ENCODE results near the gene CLEC2A. TPM values are rescaled to one million over a fixed set of nuclear protein-coding genes. Genes with fewer than 3 reads are reported as not detected.

CLEC2A gene
- total and polyA plus RNA-seq, 2 experiments from 2014 or later: not detected

GRCh38 chr12:9897535-9897934 lies 34.6 kb downstream of the CLEC2A start:
- Histone ChIP-seq H3K4me3 (no peak overlapping the region), H3K9me3 (ENCODE audit: low read depth) (no peaks in the 10 kb centered on the region), H3K79me2 (ENCODE audit: insufficient read depth) (no peaks in the 10 kb centered on the region), H3K9ac (no peak overlapping the region), H2AFZ (no peak overlapping the region), H3K27me3 (replicated peaks; ENCODE audit: insufficient read depth) (no peaks in the 10 kb centered on the region; the same call in 1 of the 2 replicates), H4K20me1 (ENCODE audit: insufficient read depth) (no peaks in the 10 kb centered on the region), H3K4me2 (ENCODE audit: unreplicated experiment) (no peak overlapping the region), H3K9me2 (ENCODE audit: insufficient read depth) (no peaks in the 10 kb centered on the region), H3K4me1 (ENCODE audit: insufficient read depth) (no peaks in the 10 kb centered on the region), H3K27ac (no peak overlapping the region), H3K36me3 (ENCODE audit: low read depth) (no peaks in the 10 kb centered on the region), H3F3A (ENCODE audit: insufficient read depth) (no peaks in the 10 kb centered on the region)
- 55 to 59% methylated on average over 6 of the region's 6 CpGs for WGBS, 2 experiments (ENCODE audit: low coverage in 1 of 2, low lambda C conversion rate in 2 of 2, missing lambda C conversion rate in 2 of 2)
- no peak for DNase-seq
- TF ChIP-seq EZH2 (IDR thresholded peaks at IDR 0.05; ENCODE audit: insufficient read depth, poor library complexity, severe bottlenecking): no peak
- TF ChIP-seq EZH2phosphoT487 (IDR thresholded peaks at IDR 0.05; ENCODE audit: insufficient read depth, low read depth): no peak
- in situ Hi-C loops (cut with MboI): no loop called here

DNA sequence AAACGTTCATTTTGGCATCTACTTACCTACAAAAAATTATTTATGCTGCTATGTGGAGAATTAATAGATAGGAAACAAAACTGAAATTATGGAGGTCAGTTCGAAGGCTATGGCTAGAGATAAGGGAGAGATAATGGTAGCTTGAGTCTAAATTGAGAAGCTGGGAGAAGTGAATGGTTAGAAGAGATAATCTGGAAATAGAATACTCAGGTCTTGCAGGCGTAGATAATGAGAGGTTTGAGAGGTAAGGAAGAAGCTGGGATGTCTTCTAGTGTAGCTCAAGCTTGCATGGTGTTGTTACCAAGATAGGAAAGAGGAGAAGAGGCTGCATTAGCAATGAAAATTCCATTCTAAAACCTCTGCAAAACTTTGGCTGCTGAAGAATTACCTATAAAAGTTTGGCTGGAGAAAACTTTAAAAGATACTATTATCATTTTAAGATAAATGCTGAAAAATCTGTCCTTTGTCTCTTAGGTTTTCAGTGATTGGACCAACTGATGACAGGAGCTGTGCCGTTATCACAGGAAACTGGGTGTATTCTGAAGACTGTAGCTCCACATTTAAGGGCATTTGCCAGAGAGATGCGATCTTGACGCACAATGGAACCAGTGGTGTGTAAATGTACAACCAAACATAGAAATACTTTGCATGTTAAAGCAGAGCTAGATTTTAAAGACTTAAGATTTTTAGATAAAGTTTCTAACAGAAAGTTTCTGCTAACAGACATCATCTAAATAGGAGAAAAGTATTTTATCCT lies 36.8 kb downstream of the CLEC2A start:
- H4K20me1 ChIP-seq (ENCODE audit: insufficient read depth): no peaks in the 10 kb centered on the region
- H3K4me1 ChIP-seq (ENCODE audit: insufficient read depth): no peaks in the 10 kb centered on the region
- no peak overlapping the region for H3K4me3 ChIP-seq
- H3K9ac ChIP-seq: no peak overlapping the region
- no peaks in the 10 kb centered on the region for H3K36me3 ChIP-seq (ENCODE audit: low read depth)
- no peak overlapping the region for H3K4me2 ChIP-seq (ENCODE audit: unreplicated experiment)
- no peak overlapping the region for H2AFZ ChIP-seq
- no peaks in the 10 kb centered on the region; the same call in 1 of the 2 replicates for H3K27me3 ChIP-seq (replicated peaks; ENCODE audit: insufficient read depth)
- no peak overlapping the region for H3K27ac ChIP-seq
- DNase-seq: no peak
- in situ Hi-C loops (cut with MboI): no loop called here
- no peaks in the 10 kb centered on the region for H3K9me2 ChIP-seq (ENCODE audit: insufficient read depth)
- no peak for TF ChIP-seq EZH2 (IDR thresholded peaks at IDR 0.05; ENCODE audit: insufficient read depth, poor library complexity, severe bottlenecking)
- TF ChIP-seq EZH2phosphoT487 (IDR thresholded peaks at IDR 0.05; ENCODE audit: insufficient read depth, low read depth): no peak
- WGBS, 2 experiments (ENCODE audit: low coverage in 1 of 2, low lambda C conversion rate in 2 of 2, missing lambda C conversion rate in 2 of 2): 59 to 63% methylated on average over 6 of the region's 6 CpGs
- no peaks in the 10 kb centered on the region for H3F3A ChIP-seq (ENCODE audit: insufficient read depth)
- H3K79me2 ChIP-seq (ENCODE audit: insufficient read depth): no peaks in the 10 kb centered on the region
- no peaks in the 10 kb centered on the region for H3K9me3 ChIP-seq (ENCODE audit: low read depth)

DNA sequence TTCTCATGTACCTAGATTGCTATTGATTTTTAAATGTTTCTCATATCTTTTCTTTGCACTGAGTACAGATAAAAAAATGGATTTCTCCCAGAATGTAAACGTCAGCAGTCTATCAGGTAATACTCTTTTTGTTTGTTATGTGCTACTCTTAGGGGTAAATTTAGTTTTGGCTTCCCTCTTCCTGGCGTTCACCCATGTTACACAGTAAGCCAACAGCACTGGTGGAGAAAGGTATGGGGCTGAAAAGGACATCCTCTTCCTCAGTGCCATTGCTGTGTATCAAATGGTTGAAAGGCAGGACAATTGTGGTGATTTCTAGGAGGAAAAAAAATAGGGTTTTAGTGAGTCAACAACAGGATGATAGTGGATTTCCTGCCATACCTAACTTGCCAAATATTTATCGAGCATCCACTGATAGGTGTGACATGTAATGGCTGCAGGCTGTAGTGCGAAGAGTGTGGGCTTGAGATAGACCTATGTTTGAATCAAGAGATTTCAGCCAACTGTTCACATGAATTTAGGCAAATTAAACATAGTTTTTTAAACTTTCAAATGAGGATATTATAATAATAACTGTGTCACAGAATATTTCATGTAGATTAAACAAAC lies 43.4 kb downstream of the CLEC2A start:
- Histone ChIP-seq H3K79me2 (ENCODE audit: insufficient read depth) (no peaks in the 10 kb centered on the region), H2AFZ (no peak overlapping the region), H3K4me1 (ENCODE audit: insufficient read depth) (no peaks in the 10 kb centered on the region), H3K36me3 (ENCODE audit: low read depth) (no peaks in the 10 kb centered on the region), H3K9me2 (ENCODE audit: insufficient read depth) (no peaks in the 10 kb centered on the region), H3K27me3 (replicated peaks; ENCODE audit: insufficient read depth) (no peaks in the 10 kb centered on the region), H3K4me3 (no peak overlapping the region), H3K9ac (no peak overlapping the region), H3K27ac (no peak overlapping the region), H3K9me3 (ENCODE audit: low read depth) (no peaks in the 10 kb centered on the region), H3F3A (ENCODE audit: insufficient read depth) (no peaks in the 10 kb centered on the region), H4K20me1 (ENCODE audit: insufficient read depth) (no peaks in the 10 kb centered on the region), H3K4me2 (ENCODE audit: unreplicated experiment) (no peak overlapping the region)
- no peak for DNase-seq
- 53% methylated on average over 4 of the region's 4 CpGs for WGBS, 2 experiments (ENCODE audit: low coverage in 1 of 2, low lambda C conversion rate in 2 of 2, missing lambda C conversion rate in 2 of 2)
- in situ Hi-C loops (cut with MboI): no loop called here
- TF ChIP-seq EZH2phosphoT487 (IDR thresholded peaks at IDR 0.05; ENCODE audit: insufficient read depth, low read depth) (no peak), EZH2 (IDR thresholded peaks at IDR 0.05; ENCODE audit: insufficient read depth, poor library complexity, severe bottlenecking) (no peak)

- no peaks in the 10 kb centered on the region for H3K9me3 ChIP-seq (ENCODE audit: low read depth)
- H3F3A ChIP-seq (ENCODE audit: insufficient read depth): no peaks in the 10 kb centered on the region
- TF ChIP-seq EZH2 (IDR thresholded peaks at IDR 0.05; ENCODE audit: insufficient read depth, poor library complexity, severe bottlenecking) (no peak), EZH2phosphoT487 (IDR thresholded peaks at IDR 0.05; ENCODE audit: insufficient read depth, low read depth) (no peak)
- DNase-seq: no peak
- no peaks in the 10 kb centered on the region for H4K20me1 ChIP-seq (ENCODE audit: insufficient read depth)
- no peak overlapping the region for H2AFZ ChIP-seq
- no peak overlapping the region for H3K4me3 ChIP-seq
- H3K4me1 ChIP-seq (ENCODE audit: insufficient read depth): no peaks in the 10 kb centered on the region
- no peaks in the 10 kb centered on the region for H3K9me2 ChIP-seq (ENCODE audit: insufficient read depth)
- H3K79me2 ChIP-seq (ENCODE audit: insufficient read depth): no peaks in the 10 kb centered on the region
- H3K36me3 ChIP-seq (ENCODE audit: low read depth): no peaks in the 10 kb centered on the region
- H3K27ac ChIP-seq: no peak overlapping the region
- H3K4me2 ChIP-seq (ENCODE audit: unreplicated experiment): no peak overlapping the region
- in situ Hi-C loops (cut with MboI): no loop called here
- no peaks in the 10 kb centered on the region for H3K27me3 ChIP-seq (replicated peaks; ENCODE audit: insufficient read depth)
- no peak overlapping the region for H3K9ac ChIP-seq
Measured at GRCh38 chr12:9883175-9883574, 49.0 kb downstream of the CLEC2A start.
